Large intestine (tissue), 12 donors: ENCODE data around the gene SLTM. TPM values are rescaled to one million over a fixed set of nuclear protein-coding genes. Genes with fewer than 3 reads are reported as not detected.

ENCODE experiments used
- DNase-seq, 2 donors: peaks; one replicate each; pipeline versions ENCODE4 v3.0.0 to v3.0.0-alpha.2; 2013
- H3K27ac ChIP-seq: one replicate; pipeline ENCODE4 v1.5.1; 2013; ENCODE audit warnings: low read length
- H3K27me3 ChIP-seq: 2 replicates; pipeline ENCODE4 v1.6.1; 2013; ENCODE audit warnings: low read length; ENCODE audit not compliant: control insufficient read depth, insufficient read depth
- H3K36me3 ChIP-seq: 2 replicates; pipeline ENCODE4 v1.6.1; 2013; ENCODE audit warnings: low read length; ENCODE audit not compliant: control insufficient read depth, insufficient read depth
- H3K4me1 ChIP-seq: one replicate; pipeline ENCODE4 v1.6.1; 2013; ENCODE audit warnings: low read length; ENCODE audit not compliant: control insufficient read depth, insufficient read depth
- H3K4me3 ChIP-seq: one replicate; pipeline ENCODE4 v1.5.1; 2013; ENCODE audit warnings: low read length
- H3K9me3 ChIP-seq: one replicate; pipeline ENCODE4 v1.6.1; 2013; ENCODE audit warnings: mild to moderate bottlenecking, low read depth, low read length, moderate library complexity; ENCODE audit not compliant: control insufficient read depth
- WGBS: methylation state at CpG from one replicate; pipeline ENCODE4 v1.1.5; 2013; ENCODE audit warnings: low lambda C conversion rate; ENCODE audit not compliant: insufficient coverage; 5-methylcytosine and 5-hydroxymethylcytosine counted together
- long read RNA-seq, 11 donors: transcript quantifications; one replicate each; lab custom pipeline, GENCODE V29; 2026
- polyA plus RNA-seq: library from polyadenylated mRNA; unstranded; fragments of 120-200 nt; gene quantifications from one replicate; pipeline ENCODE4 v1.2.1, GENCODE V29; 2013

Gene SLTM
- 92.9 TPM for polyA plus RNA-seq
- long read RNA-seq, donor 1, partial matches to known transcripts = 0 of 4 reads
- long read RNA-seq, donor 1, other reads (novel, unspliced or antisense) = 0 of 4 reads
- long read RNA-seq, donor 2, full-length matches to known transcripts = 12 of 42 reads
- long read RNA-seq, donor 2, partial matches to known transcripts = 24 of 42 reads
- long read RNA-seq, donor 2, other reads (novel, unspliced or antisense) = 6 of 42 reads
- long read RNA-seq, donor 3 = 0 reads
- long read RNA-seq, donor 4 = 0 reads
- long read RNA-seq, donor 5, partial matches to known transcripts = 0 of 5 reads
- long read RNA-seq, donor 5, other reads (novel, unspliced or antisense) = 0 of 5 reads
- long read RNA-seq, donor 6, partial matches to known transcripts = 12 of 16 reads
- long read RNA-seq, donor 6, other reads (novel, unspliced or antisense) = 0 of 16 reads
- long read RNA-seq, donor 7, partial matches to known transcripts = 12 of 16 reads
- long read RNA-seq, donor 7, other reads (novel, unspliced or antisense) = 0 of 16 reads
- long read RNA-seq, donor 8, full-length matches to known transcripts = 9 of 26 reads
- long read RNA-seq, donor 8, partial matches to known transcripts = 17 of 26 reads
- long read RNA-seq, donor 8, other reads (novel, unspliced or antisense) = 0 of 26 reads
- long read RNA-seq, donor 9, partial matches to known transcripts = 9 of 12 reads
- long read RNA-seq, donor 9, other reads (novel, unspliced or antisense) = 0 of 12 reads
- long read RNA-seq, donor 10, partial matches to known transcripts = 20 of 23 reads
- long read RNA-seq, donor 10, other reads (novel, unspliced or antisense) = 0 of 23 reads
- long read RNA-seq, donor 11, partial matches to known transcripts = 0 of 4 reads
- long read RNA-seq, donor 11, other reads (novel, unspliced or antisense) = 0 of 4 reads

DNA sequence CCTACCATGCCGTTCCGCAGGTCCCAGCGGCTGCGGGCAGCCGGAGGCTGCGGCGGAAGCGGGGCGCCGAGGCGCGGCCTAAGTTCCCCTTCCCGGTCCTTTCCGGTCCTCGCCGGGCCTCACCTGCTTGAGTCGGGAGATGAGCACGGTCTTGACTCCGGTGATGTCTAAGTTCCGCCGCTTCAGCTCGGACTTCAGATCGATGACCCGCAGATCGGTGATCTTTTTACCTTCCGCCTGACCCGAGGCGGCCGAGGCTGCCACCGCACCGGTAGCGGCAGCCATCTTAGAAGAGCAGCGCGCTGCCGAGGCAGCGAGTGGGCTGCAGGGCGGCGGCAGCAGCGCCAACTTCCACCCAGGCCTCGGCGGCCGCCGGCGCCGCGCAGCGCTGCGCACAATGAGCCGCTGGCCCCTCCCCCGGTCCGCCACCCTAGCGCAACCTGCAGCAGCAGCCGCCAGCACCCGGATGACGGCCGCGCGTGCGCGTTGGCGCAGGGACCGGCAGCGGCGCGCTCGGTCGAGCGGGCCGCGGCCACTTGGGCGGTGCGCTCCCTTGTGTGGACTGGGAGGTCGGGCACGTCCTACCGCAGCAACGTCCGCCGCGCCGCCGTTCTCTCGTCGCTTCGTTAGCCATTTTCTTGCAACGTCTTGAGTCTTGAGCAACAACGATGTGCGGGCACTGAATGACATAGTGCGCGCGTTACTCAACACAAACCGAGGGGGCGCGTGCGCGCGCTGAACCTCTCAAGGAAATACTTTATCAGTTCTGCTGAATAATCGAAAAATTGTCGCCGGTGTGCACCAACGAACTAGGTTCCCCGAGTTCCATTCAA is at the start of gene SLTM:
Gene SLTM (minus strand): TSS at position 399 of the 833 bp plus-strand sequence. CDS start 114 bp downstream, at position 285.
- WGBS = no CpG with 5 or more reads among the region's 101 CpGs
- peak; percentile 96 to 98 for DNase-seq

DNA sequence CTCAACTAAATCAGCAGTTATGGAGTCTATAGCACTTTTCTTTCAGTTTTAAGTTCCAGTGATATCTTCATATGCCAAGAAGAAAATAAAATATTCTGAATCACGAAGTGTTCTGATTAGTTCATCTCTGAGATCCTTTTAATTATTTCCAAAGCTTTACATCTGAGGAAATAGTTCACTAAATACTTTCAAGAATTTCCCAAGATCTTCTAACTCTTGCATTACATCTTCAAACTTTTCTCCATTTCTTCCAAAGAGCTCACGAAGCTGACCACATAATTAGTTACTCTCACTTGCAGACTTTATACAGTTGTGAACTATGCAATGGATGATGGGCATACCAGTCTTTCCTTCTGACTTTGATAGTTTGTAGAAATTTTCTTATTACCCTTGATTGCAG is 49.8 kb upstream of the SLTM start:
- Histone ChIP-seq H3K36me3 (no peaks in the 10 kb centered on the region), H3K27me3 (no peaks in the 10 kb centered on the region), H3K4me3 (no peak overlapping the region), H3K4me1 (no peaks in the 10 kb centered on the region), H3K27ac (no peak overlapping the region), H3K9me3 (no peaks in the 10 kb centered on the region)
- DNase-seq = no peak
- WGBS = no CpG with 5 or more reads among the region's 2 CpGs

More for the DNA sequence above, at the start of gene SLTM:
- H3K36me3 ChIP-seq = peaks cover 7% of the 10 kb centered on the region
- H3K27me3 ChIP-seq = no peaks in the 10 kb centered on the region
- peak within 1 kb of the TSS; percentile 91 for H3K4me3 ChIP-seq
- no peaks in the 10 kb centered on the region for H3K9me3 ChIP-seq
- H3K4me1 ChIP-seq = peaks cover 11% of the 10 kb centered on the region
- peak within 1 kb of the TSS; percentile 99 for H3K27ac ChIP-seq

DNA sequence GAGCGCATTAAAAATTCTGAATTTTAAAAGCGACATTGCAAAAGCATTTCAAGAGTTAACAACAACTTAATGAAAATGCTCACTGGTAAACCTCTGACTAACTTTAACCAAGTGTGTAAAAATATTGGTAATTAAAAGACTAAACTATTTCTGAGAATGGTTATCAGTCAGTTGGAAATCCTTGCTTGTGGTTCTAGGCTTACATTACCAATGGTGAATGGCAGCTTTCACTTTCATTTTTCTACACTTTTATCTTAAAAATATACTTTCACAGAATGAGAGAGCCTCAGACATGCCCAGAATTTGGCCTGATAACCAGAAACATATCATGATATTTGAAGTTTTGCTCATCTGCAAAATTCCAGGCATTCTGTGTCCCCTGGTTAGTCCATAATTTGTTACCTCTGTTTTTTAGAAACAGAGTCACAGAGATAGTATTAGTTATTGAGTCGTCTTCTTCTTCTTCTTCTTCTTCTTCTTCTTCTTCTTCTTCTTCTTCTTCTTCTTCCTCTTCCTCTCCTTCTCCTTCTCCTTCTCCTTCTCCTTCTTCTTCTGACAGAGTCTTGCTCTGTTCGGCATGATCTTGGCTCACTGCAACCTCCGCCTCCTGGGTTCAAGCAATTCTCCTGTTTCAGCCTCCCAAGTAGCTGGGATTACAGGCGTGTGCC is 48.5 kb upstream of the SLTM start:
- H3K4me1 ChIP-seq = no peaks in the 10 kb centered on the region
- no peaks in the 10 kb centered on the region for H3K9me3 ChIP-seq
- 100% methylated on average over 2 of the region's 6 CpGs for WGBS
- H3K4me3 ChIP-seq = no peak overlapping the region
- no peaks in the 10 kb centered on the region for H3K36me3 ChIP-seq
- DNase-seq = no peak
- H3K27me3 ChIP-seq = no peaks in the 10 kb centered on the region
- no peak overlapping the region for H3K27ac ChIP-seq

DNA sequence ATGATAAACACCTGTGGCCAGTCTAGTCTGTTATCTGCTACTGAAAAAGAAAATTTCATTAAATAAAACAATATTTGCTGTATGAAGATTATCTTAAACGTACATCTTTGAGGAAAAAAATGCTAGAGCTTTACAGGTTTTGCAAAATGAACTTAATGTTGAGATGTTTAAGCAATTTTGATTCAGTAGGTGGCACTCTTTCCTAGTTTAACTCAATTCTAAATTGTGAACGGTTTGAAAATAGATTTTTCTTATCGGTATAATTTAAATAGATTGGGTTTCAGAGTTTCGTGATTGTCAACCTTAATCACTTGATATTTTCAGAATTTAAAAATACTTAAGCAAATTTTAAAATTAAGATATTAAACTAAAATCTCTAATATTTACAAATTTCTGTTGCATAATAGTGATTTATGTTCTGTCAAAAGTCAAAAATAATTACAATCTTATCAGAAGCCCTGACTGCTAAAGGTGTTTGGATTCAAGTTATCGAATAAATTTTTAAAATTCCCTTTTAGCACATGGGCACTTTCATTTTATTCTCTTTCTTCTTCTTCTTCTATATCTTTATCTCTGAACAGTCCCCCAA is 47.0 kb upstream of the SLTM start:
- H3K9me3 ChIP-seq = no peaks in the 10 kb centered on the region
- H3K27me3 ChIP-seq = no peaks in the 10 kb centered on the region
- no peak for DNase-seq
- no peaks in the 10 kb centered on the region for H3K4me1 ChIP-seq
- no peak overlapping the region for H3K4me3 ChIP-seq
- no peak overlapping the region for H3K27ac ChIP-seq
- H3K36me3 ChIP-seq = no peaks in the 10 kb centered on the region
- WGBS = 22% methylated on average over 2 of the region's 5 CpGs

DNA sequence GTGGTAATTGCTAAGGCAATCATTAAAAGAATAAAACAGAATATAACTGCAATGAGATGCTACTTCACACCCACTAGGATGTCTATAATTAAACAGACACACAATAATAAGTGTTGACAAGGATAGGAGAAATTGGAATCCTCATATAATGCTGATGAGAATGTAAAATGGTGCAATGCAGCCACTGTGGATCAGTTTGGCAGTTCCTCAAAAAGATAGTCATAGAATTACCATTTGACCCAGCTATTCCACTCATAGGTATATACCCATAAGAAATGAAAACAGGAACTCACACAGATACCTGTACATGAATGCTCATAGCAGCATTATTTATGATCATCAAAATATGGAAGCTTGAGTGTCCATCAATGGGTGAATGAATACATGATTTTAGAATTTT is 44.4 kb upstream of the SLTM start:
- DNase-seq = no peak
- Histone ChIP-seq H3K4me1 (no peaks in the 10 kb centered on the region), H3K4me3 (no peak overlapping the region), H3K27me3 (no peaks in the 10 kb centered on the region), H3K27ac (no peak overlapping the region), H3K36me3 (no peaks in the 10 kb centered on the region), H3K9me3 (no peaks in the 10 kb centered on the region)

DNA sequence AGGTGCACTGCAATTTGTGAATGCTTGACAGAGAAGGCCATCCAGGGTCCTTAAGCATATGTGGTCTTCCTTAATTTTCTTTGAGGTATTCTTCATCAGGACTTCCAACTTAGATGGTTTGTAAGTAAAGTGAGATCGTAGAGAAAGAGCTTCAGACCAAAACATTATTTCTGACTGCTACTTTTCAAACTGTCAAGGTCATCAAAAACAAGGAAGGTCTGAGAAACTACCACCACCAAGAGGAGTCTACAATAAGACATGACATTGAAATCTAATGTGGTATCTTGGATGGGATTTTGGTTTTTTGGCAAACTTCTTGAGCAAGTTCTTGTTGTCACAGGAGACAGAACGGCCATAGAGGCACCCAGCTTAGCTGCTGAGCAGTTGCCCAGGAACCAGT is 34.0 kb upstream of the SLTM start:
- no CpG with 5 or more reads among the region's 2 CpGs for WGBS
- no peak overlapping the region for H3K27ac ChIP-seq
- H3K27me3 ChIP-seq = no peaks in the 10 kb centered on the region
- H3K36me3 ChIP-seq = no peaks in the 10 kb centered on the region
- no peaks in the 10 kb centered on the region for H3K9me3 ChIP-seq
- no peaks in the 10 kb centered on the region for H3K4me1 ChIP-seq
- no peak for DNase-seq
- no peak overlapping the region for H3K4me3 ChIP-seq

DNA sequence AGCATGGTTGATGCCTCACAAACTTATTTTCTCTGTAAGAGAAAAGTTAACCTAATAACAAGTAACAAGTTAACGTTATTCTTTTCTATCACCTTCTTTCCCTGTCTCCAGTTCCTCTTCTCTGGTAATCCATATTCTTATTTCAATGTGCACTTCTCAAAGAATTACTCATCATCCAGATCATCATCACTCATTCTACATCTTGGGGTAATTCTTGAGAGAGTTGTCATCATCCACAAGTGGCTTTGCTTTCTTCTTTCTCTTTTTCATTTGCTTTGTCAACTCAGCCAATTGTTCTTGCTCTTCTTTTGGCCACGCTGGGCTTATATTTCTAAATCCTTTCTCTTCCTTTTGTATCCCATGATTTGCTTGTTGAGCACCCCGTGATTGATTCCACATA is 33.2 kb upstream of the SLTM start:
- WGBS = 77% methylated on average over 1 of the region's 3 CpGs

DNA sequence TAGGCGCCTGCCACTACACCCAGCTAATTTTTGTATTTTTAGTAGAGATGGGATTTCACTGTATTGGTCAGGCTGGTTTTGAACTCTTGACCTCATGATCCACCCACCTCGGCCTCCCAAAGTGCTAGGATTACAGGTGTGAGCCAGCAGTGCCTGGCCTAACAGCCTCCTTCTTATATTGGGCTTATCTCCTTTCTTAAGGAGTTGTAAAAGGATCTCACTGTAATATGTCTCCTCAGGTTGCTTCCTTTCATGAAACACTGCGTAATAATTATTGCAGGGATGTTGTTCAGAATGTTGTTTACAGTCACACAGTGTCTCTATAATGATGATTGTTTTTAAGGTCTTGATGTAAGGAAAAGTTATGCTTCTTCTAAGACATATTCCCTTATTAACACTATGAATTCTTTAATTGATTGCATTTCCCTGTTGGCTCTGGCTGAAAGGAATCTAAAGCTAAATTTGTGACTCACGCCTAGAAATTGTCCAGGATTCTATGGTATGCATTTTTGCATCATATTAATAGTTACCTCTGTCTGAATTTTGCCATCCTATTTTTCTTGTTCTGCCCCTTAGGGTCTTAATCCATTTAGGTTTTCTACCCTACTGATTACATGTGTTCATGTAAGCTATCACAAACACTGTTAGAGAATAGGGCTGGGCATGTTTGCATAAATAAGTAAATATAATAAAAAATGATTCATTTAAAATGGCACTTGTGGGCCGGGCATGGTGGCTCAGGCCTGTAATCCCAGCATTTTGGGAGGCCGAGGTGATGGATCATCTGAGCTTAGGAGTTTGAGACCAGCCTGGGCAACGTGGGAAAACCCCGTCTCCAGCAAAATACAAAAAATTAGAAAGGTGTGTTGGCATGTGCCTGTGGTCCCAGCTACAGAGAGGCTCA is 29.4 kb upstream of the SLTM start:
- H3K27me3 ChIP-seq = no peaks in the 10 kb centered on the region
- no peak for DNase-seq

More for the DNA sequence above, 33.2 kb upstream of the SLTM start:
- H3K27me3 ChIP-seq = no peaks in the 10 kb centered on the region
- H3K36me3 ChIP-seq = no peaks in the 10 kb centered on the region
- no peaks in the 10 kb centered on the region for H3K9me3 ChIP-seq
- H3K4me3 ChIP-seq = no peak overlapping the region
- no peaks in the 10 kb centered on the region for H3K4me1 ChIP-seq
- no peak for DNase-seq
- H3K27ac ChIP-seq = no peak overlapping the region

DNA sequence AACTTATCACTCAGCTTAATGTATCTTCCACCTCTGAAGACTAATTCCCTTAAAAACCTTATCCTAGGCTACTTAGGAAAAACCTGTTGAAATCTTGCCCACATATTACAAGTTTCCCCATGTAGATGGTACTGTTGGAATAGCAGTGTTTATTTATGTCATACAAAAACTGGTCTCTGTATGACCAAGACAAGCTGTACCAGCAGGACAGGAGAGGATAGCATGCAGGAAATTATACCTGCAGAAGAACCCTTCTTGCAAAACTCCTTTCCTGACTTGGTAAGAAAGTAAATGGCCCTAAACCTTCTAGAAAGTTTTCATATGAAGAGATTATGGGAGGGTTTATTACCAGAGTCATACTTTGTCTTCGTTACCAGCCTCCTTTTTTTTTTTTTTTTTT is 28.7 kb upstream of the SLTM start:
- no peak overlapping the region for H3K4me3 ChIP-seq
- no CpG with 5 or more reads among the region's 1 CpG for WGBS

More for the DNA sequence above, 29.4 kb upstream of the SLTM start:
- WGBS = 47% methylated on average over 3 of the region's 8 CpGs
- Histone ChIP-seq H3K9me3 (no peaks in the 10 kb centered on the region), H3K4me1 (no peaks in the 10 kb centered on the region), H3K4me3 (no peak overlapping the region), H3K36me3 (no peaks in the 10 kb centered on the region), H3K27ac (no peak overlapping the region)

More for the DNA sequence above, 28.7 kb upstream of the SLTM start:
- Histone ChIP-seq H3K4me1 (no peaks in the 10 kb centered on the region), H3K9me3 (no peaks in the 10 kb centered on the region), H3K27me3 (no peaks in the 10 kb centered on the region), H3K36me3 (no peaks in the 10 kb centered on the region), H3K27ac (no peak overlapping the region)
- no peak for DNase-seq
